Neural crest cell (in vitro differentiated cells): ENCODE results near the gene ARMC9. TPM values are rescaled to one million over a fixed set of nuclear protein-coding genes. Genes with fewer than 3 reads are reported as not detected.

Experiments used
- DNase-seq: peaks from one replicate; pipeline ENCODE4 v3.0.0; 2021; ENCODE audit warnings: low read depth, mixed read lengths, low spot score
- H3K27ac Mint-ChIP-seq: one replicate; pipeline ENCODE4 v1.8.0; 2021; ENCODE audit warnings: mild to moderate bottlenecking, mixed read lengths; ENCODE audit not compliant: unreplicated experiment
- H3K27me3 Mint-ChIP-seq: 2 replicates; pipeline ENCODE4 v1.8.0; 2021; ENCODE audit warnings: low read depth, mild to moderate bottlenecking, mixed read lengths
- H3K36me3 Mint-ChIP-seq: 2 replicates; pipeline ENCODE4 v1.8.0; 2021; ENCODE audit warnings: low read depth, mild to moderate bottlenecking, mixed read lengths
- H3K4me1 Mint-ChIP-seq: 2 replicates; pipeline ENCODE4 v1.8.0; 2021; ENCODE audit warnings: mixed read lengths
- H3K4me3 Mint-ChIP-seq: one replicate; pipeline ENCODE4 v1.8.0; 2021; ENCODE audit warnings: mild to moderate bottlenecking, mixed read lengths
- H3K9me3 Mint-ChIP-seq: 2 replicates; pipeline ENCODE4 v1.8.0; 2021; ENCODE audit warnings: mixed read lengths
- CTCF ChIP-seq: fragments of 200-600 bp; sonication (generic); conservative IDR thresholded peaks from 2 replicates; pipeline ENCODE4 v1.5.0; 2021; ENCODE audit warnings: antibody characterized with exemption, mild to moderate bottlenecking
- total RNA-seq: library from RNA; stranded (reverse); gene quantifications from 2 replicates; pipeline ENCODE4 v1.2.1, GENCODE V29; 2021

The ARMC9 gene
- total RNA-seq, 1 donor from 2014 or later: 35.0 TPM

GRCh38 chr2:231306791-231307393 lies 108.5 kb downstream of the ARMC9 start:
- no peak for DNase-seq
- Mint-ChIP-seq H3K27ac (peak overlapping the region; percentile 76), H3K4me1 (peaks cover 12% of the 10 kb centered on the region), H3K36me3 (no peaks in the 10 kb centered on the region), H3K27me3 (no peaks in the 10 kb centered on the region), H3K4me3 (no peak overlapping the region), H3K9me3 (no peaks in the 10 kb centered on the region)
- no peak for TF ChIP-seq CTCF

- no peaks in the 10 kb centered on the region for H3K9me3 Mint-ChIP-seq
- no peaks in the 10 kb centered on the region for H3K27me3 Mint-ChIP-seq
- peak overlapping the region; percentile 67 for H3K27ac Mint-ChIP-seq
- no peaks in the 10 kb centered on the region for H3K36me3 Mint-ChIP-seq
- H3K4me3 Mint-ChIP-seq: no peak overlapping the region
- H3K4me1 Mint-ChIP-seq: peaks cover 9% of the 10 kb centered on the region
- DNase-seq: no peak
- TF ChIP-seq CTCF: no peak
Observed at GRCh38 chr2:231308219-231308618, 109.8 kb downstream of the ARMC9 start.

DNA sequence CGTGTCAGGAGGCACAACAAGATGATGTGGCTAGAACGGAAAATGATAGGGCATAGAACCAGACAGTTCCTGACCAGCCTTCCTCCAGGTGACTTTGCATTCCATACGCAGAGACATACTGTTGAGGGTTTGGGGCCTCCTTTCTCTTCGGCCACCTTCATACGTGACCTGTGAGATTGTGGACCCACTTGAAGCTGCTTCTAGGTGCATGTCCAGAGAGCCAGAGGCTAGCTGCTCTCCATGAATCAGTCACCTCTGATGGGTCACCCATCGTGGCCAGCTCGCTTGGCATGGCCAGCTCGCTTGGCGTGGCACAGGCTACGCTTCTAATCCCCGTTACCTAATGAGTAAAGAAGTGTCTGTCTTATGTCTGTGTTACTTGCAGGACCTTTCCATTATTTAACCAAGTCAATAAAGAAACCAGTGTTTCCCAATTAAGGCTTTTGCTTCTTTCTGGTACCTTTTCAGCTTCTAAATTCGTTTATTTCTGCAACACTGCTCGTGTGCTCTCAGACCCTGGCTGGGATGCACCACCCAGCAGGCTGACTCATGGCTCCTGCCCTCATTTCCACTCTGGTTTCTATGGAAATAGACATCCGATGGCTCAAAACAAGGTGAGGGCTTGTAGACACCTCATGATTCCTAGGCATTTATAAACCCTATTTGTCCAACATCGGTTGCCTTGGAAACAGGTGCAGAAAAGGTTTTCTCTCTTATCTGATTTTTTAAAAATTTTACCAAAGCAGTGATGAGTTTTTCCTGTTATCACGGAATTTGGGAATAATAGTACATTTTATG lies 110.4 kb downstream of the ARMC9 start:
- Mint-ChIP-seq H3K27ac (peak overlapping the region; percentile 95), H3K9me3 (no peaks in the 10 kb centered on the region), H3K36me3 (no peaks in the 10 kb centered on the region), H3K27me3 (no peaks in the 10 kb centered on the region), H3K4me1 (peaks cover 5% of the 10 kb centered on the region), H3K4me3 (no peak overlapping the region)
- TF ChIP-seq CTCF: no peak
- DNase-seq: no peak

DNA sequence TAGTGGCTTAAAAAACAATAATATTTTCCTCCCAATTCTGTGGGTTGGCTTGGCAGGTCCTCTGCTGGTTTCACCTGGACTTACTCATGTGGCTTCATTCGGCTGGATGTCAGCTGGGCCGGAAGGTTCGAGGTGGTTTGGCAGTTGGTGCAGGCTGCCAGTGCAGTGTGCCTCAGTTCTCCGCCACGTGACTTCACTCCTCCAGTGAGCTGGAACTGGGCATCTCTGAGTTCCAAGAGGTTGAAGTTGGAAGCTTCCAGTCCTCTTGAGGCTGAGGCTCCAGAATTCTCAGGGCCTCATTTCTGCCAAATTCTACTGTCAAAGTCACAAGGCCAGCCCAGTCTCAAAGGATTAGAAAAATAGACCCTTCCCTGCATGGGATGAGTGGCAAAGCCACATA lies 113.6 kb downstream of the ARMC9 start:
- no peak overlapping the region for H3K4me3 Mint-ChIP-seq
- H3K9me3 Mint-ChIP-seq: peaks cover 5% of the 10 kb centered on the region
- no peak for DNase-seq
- no peak overlapping the region for H3K27ac Mint-ChIP-seq
- H3K36me3 Mint-ChIP-seq: peaks cover 11% of the 10 kb centered on the region
- TF ChIP-seq CTCF: no peak
- no peaks in the 10 kb centered on the region for H3K4me1 Mint-ChIP-seq
- no peaks in the 10 kb centered on the region for H3K27me3 Mint-ChIP-seq

GRCh38 chr2:231315896-231316295 lies 117.5 kb downstream of the ARMC9 start:
- no peak for TF ChIP-seq CTCF
- peaks cover 25% of the 10 kb centered on the region for H3K36me3 Mint-ChIP-seq
- H3K4me1 Mint-ChIP-seq: no peaks in the 10 kb centered on the region
- H3K27ac Mint-ChIP-seq: no peak overlapping the region
- no peak for DNase-seq
- H3K4me3 Mint-ChIP-seq: no peak overlapping the region
- peaks cover 8% of the 10 kb centered on the region for H3K9me3 Mint-ChIP-seq
- H3K27me3 Mint-ChIP-seq: no peaks in the 10 kb centered on the region
